Measurements from ENCODE around the gene SSBP2. TPM values are rescaled to one million over a fixed set of nuclear protein-coding genes. Genes with fewer than 3 reads are reported as not detected.

The SSBP2 gene
- total RNA-seq, 1 experiment from 2014 or later, result 5.2 TPM

GRCh38 chr5:81520769-81521168 lies 230.1 kb downstream of the SSBP2 start:
- ChIA-PET POLR2A (no interaction called here), RAD21 (ENCODE audit: low non-redundant PET in 1 of 2, low total read pairs in 2 of 2, uncharacterized antibody in 2 of 2, unreplicated experiment in 2 of 2) (no interaction called here), CTCF (no interaction called here)
- no peak overlapping the region for H3K4me2 ChIP-seq (ENCODE audit: low read length)
- ATAC-seq, result no peak
- H3K27me3 ChIP-seq (ENCODE audit: insufficient read depth, low read length), result no peaks in the 10 kb centered on the region
- H3K36me3 ChIP-seq (ENCODE audit: control insufficient read depth in 1 of 2, insufficient read depth in 2 of 2, low read length in 2 of 2), result no peaks in the 10 kb centered on the region
- no peaks in the 10 kb centered on the region for H4K20me1 ChIP-seq (ENCODE audit: insufficient read depth)
- TF ChIP-seq, protein P1, sequence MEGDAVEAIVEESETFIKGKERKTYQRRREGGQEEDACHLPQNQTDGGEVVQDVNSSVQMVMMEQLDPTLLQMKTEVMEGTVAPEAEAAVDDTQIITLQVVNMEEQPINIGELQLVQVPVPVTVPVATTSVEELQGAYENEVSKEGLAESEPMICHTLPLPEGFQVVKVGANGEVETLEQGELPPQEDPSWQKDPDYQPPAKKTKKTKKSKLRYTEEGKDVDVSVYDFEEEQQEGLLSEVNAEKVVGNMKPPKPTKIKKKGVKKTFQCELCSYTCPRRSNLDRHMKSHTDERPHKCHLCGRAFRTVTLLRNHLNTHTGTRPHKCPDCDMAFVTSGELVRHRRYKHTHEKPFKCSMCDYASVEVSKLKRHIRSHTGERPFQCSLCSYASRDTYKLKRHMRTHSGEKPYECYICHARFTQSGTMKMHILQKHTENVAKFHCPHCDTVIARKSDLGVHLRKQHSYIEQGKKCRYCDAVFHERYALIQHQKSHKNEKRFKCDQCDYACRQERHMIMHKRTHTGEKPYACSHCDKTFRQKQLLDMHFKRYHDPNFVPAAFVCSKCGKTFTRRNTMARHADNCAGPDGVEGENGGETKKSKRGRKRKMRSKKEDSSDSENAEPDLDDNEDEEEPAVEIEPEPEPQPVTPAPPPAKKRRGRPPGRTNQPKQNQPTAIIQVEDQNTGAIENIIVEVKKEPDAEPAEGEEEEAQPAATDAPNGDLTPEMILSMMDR (IDR thresholded peaks at IDR 0.05 in 2 of 3, conservative IDR thresholded peaks at IDR 0.05 in 1 of 3; ENCODE audit: borderline replicate concordance in 1 of 3, insufficient read depth in 1 of 3, low read depth in 2 of 3, low read length in 2 of 3), result no peak
- DNase-seq (ENCODE audit: low read depth, low spot score), result no peak
- H3K9ac ChIP-seq (ENCODE audit: low read length), result no peak overlapping the region
- H3K9me3 ChIP-seq (ENCODE audit: control insufficient read depth in 1 of 2, insufficient read depth in 1 of 2, low read depth in 1 of 2, low read length in 2 of 2), result no peaks in the 10 kb centered on the region
- no peaks in the 10 kb centered on the region for H3K4me1 ChIP-seq (ENCODE audit: control insufficient read depth in 1 of 2, insufficient read depth in 2 of 2, low read length in 2 of 2)
- intact Hi-C loops (cut with micrococcal nuclease), result no loop called here
- H2AFZ ChIP-seq (ENCODE audit: low read depth, low read length, poor library complexity, severe bottlenecking), result no peak overlapping the region
- H3K27ac ChIP-seq (ENCODE audit: low read depth, low read length), result no peak overlapping the region
- no peak overlapping the region for H3K4me3 ChIP-seq (replicated peaks in 1 of 2; ENCODE audit: low read depth in 1 of 2, low read length in 2 of 2)
- H3K9me2 ChIP-seq (ENCODE audit: insufficient read depth), result no peaks in the 10 kb centered on the region
- H3K79me2 ChIP-seq (ENCODE audit: insufficient read depth, low read length), result no peaks in the 10 kb centered on the region
- BruUV-seq (replicated peaks), result no TSS peak

- Histone ChIP-seq H4K20me1 (ENCODE audit: insufficient read depth) (no peaks in the 10 kb centered on the region), H3K9ac (ENCODE audit: low read length) (no peak overlapping the region), H2AFZ (ENCODE audit: low read depth, low read length, poor library complexity, severe bottlenecking) (no peak overlapping the region), H3K79me2 (ENCODE audit: insufficient read depth, low read length) (no peaks in the 10 kb centered on the region), H3K36me3 (ENCODE audit: control insufficient read depth in 1 of 2, insufficient read depth in 2 of 2, low read length in 2 of 2) (no peaks in the 10 kb centered on the region), H3K27ac (ENCODE audit: low read depth, low read length) (no peak overlapping the region), H3K4me3 (replicated peaks in 1 of 2; ENCODE audit: low read depth in 1 of 2, low read length in 2 of 2) (no peak overlapping the region), H3K4me1 (ENCODE audit: control insufficient read depth in 1 of 2, insufficient read depth in 2 of 2, low read length in 2 of 2) (no peaks in the 10 kb centered on the region), H3K27me3 (ENCODE audit: insufficient read depth, low read length) (no peaks in the 10 kb centered on the region), H3K9me2 (ENCODE audit: insufficient read depth) (no peaks in the 10 kb centered on the region), H3K9me3 (ENCODE audit: control insufficient read depth in 1 of 2, insufficient read depth in 1 of 2, low read depth in 1 of 2, low read length in 2 of 2) (no peaks in the 10 kb centered on the region), H3K4me2 (ENCODE audit: low read length) (no peak overlapping the region)
- DNase-seq (ENCODE audit: low read depth, low spot score) (no peak), ATAC-seq (no peak)
- POLR2A ChIA-PET, result no interaction called here
- RAD21 ChIA-PET (ENCODE audit: low non-redundant PET in 1 of 2, low total read pairs in 2 of 2, uncharacterized antibody in 2 of 2, unreplicated experiment in 2 of 2), result no interaction called here
- intact Hi-C loops (cut with micrococcal nuclease), result no loop called here
- CTCF ChIA-PET, result no interaction called here
- no TSS peak for BruUV-seq (replicated peaks)
- TF ChIP-seq POLR2AphosphoS5 (IDR thresholded peaks at IDR 0.05; ENCODE audit: low read depth, low read length) (no peak), SRF (IDR thresholded peaks at IDR 0.05; ENCODE audit: low read depth) (no peak), RAD21 (IDR thresholded peaks at IDR 0.05; ENCODE audit: low read depth) (no peak), ATF3 (IDR thresholded peaks at IDR 0.05) (no peak), EZH2phosphoT487 (IDR thresholded peaks at IDR 0.05; ENCODE audit: borderline replicate concordance) (no peak), CBX3 (IDR thresholded peaks at IDR 0.05; ENCODE audit: low read depth) (no peak), TCF7L2 (IDR thresholded peaks at IDR 0.05; ENCODE audit: borderline replicate concordance, extremely low read depth, insufficient read depth, insufficient read length) (no peak), ZNF274 (IDR thresholded peaks at IDR 0.05; ENCODE audit: low read depth, low read length) (no peak)
These were observed 231.5 kb downstream of the SSBP2 start for GRCh38 chr5:81519217-81519905.

Data from HCT116 (cell line).